Fibroblast of lung (primary cell): Measurements from ENCODE around the gene PGLYRP3. TPM values are rescaled to one million over a fixed set of nuclear protein-coding genes. Genes with fewer than 3 reads are reported as not detected.

Source experiments
- DNase-seq, 2 donors: peaks; one replicate each; pipeline versions ENCODE4 v3.0.0 to v3.0.0-alpha.2; 2010; ENCODE audit warnings: low read depth in 2 of 2
- H2AFZ ChIP-seq: 2 replicates; pipeline ENCODE4 v1.5.1; 2012; ENCODE audit warnings: low read length, control low read depth, inconsistent platforms
- H3K27ac ChIP-seq: 2 replicates; pipeline ENCODE4 v1.5.1; 2011; ENCODE audit warnings: low read length, control low read depth; ENCODE audit not compliant: insufficient read depth
- H3K27me3 ChIP-seq: 2 replicates; pipeline ENCODE4 v1.5.1; 2011; ENCODE audit warnings: mild to moderate bottlenecking, low read length; ENCODE audit not compliant: control insufficient read depth, insufficient read depth
- H3K36me3 ChIP-seq: 2 replicates; pipeline ENCODE4 v1.5.1; 2011; ENCODE audit warnings: low read length; ENCODE audit not compliant: control insufficient read depth, insufficient read depth
- H3K4me1 ChIP-seq: 2 replicates; pipeline ENCODE4 v1.5.1; 2011; ENCODE audit warnings: low read length; ENCODE audit not compliant: control insufficient read depth, insufficient read depth; ENCODE audit errors: extremely low read depth
- H3K4me2 ChIP-seq: 2 replicates; pipeline ENCODE4 v1.5.1; 2011; ENCODE audit warnings: low read length, control low read depth; ENCODE audit not compliant: insufficient read depth; ENCODE audit errors: extremely low read depth
- H3K4me3 ChIP-seq, 4 experiments: fragments of 200-600 bp in 1 of 4; sonication (generic) in 1 of 4; replicated peaks in 1 of 4; 2 replicates each; pipeline ENCODE4 v1.5.1; 2011 to 2016; ENCODE audit warnings: low read length in 4 of 4, low read depth in 3 of 4, mild to moderate bottlenecking in 3 of 4, control low read depth in 2 of 4, inconsistent platforms in 1 of 4, mixed read lengths in 1 of 4; ENCODE audit not compliant: insufficient read depth in 1 of 4; ENCODE audit errors: control extremely low read depth in 1 of 4
- H3K79me2 ChIP-seq: 2 replicates; pipeline ENCODE4 v1.5.1; 2012; ENCODE audit warnings: mild to moderate bottlenecking, low read length, inconsistent platforms; ENCODE audit not compliant: control insufficient read depth, insufficient read depth
- H3K9ac ChIP-seq: 2 replicates; pipeline ENCODE4 v1.5.1; 2011; ENCODE audit warnings: mild to moderate bottlenecking, low read length, control low read depth; ENCODE audit not compliant: insufficient read depth
- H3K9me3 ChIP-seq: 2 replicates; pipeline ENCODE4 v1.5.1; 2012; ENCODE audit warnings: low read depth, low read length; ENCODE audit not compliant: control insufficient read depth, insufficient read depth
- H4K20me1 ChIP-seq: 2 replicates; pipeline ENCODE4 v1.5.1; 2011; ENCODE audit warnings: low read length; ENCODE audit not compliant: control insufficient read depth, insufficient read depth; ENCODE audit errors: extremely low read depth
- EZH2 ChIP-seq: IDR thresholded peaks from 2 replicates; pipeline ENCODE4 v1.5.1; 2012; ENCODE audit warnings: low read length, control low read depth, mild to moderate bottlenecking; ENCODE audit errors: missing control alignments
- polyA plus RNA-seq, 2 donors: library from polyadenylated mRNA; depleted of rRNA in 1 of 2; stranded (reverse) in 1 of 2; unstranded in 1 of 2; fragments of >200 nt; gene quantifications; 2 replicates each; pipeline ENCODE4 v1.2.1, GENCODE V29; 2011 to 2012; ENCODE audit warnings: missing spikeins in 1 of 2
- total RNA-seq: library from RNA; depleted of rRNA; stranded (reverse); fragments of >200 nt; gene quantifications from 2 replicates; pipeline ENCODE4 v1.2.1, GENCODE V29; 2014
- TF ChIP-seq, protein P1 (sequence below), 2 donors: IDR thresholded peaks in 1 of 2; conservative IDR thresholded peaks in 1 of 2; 1 replicate in 1 of 2; 2 replicates in 1 of 2; pipeline ENCODE4 v1.5.1; 2011 to 2012; ENCODE audit warnings: low read length in 2 of 2, control low read depth in 1 of 2, inconsistent platforms in 1 of 2, low read depth in 1 of 2, mild to moderate bottlenecking in 1 of 2

The PGLYRP3 gene
- total and polyA plus RNA-seq, 2 donors (not counting 1 experiment from before 2014, with no cell fraction given): not detected

DNA sequence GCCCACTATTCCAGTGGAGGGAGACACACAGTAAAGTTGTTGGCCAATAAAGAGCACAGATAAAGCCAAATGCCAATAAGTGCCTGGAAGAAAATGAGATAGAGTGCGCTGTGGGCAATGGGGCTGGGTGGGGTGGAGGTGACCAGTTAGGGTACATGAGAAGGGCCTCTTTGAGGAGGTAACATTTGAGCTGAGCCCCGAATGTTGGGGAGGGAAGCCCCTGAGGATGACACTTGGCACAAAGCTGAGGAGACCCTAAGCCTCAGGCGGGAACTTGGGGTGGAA is 45.9 kb upstream of the PGLYRP3 start:
- no peaks in the 10 kb centered on the region for H3K9me3 ChIP-seq
- no peak overlapping the region for H3K4me2 ChIP-seq
- H3K36me3 ChIP-seq: no peaks in the 10 kb centered on the region
- no peak for TF ChIP-seq EZH2
- TF ChIP-seq, protein P1, sequence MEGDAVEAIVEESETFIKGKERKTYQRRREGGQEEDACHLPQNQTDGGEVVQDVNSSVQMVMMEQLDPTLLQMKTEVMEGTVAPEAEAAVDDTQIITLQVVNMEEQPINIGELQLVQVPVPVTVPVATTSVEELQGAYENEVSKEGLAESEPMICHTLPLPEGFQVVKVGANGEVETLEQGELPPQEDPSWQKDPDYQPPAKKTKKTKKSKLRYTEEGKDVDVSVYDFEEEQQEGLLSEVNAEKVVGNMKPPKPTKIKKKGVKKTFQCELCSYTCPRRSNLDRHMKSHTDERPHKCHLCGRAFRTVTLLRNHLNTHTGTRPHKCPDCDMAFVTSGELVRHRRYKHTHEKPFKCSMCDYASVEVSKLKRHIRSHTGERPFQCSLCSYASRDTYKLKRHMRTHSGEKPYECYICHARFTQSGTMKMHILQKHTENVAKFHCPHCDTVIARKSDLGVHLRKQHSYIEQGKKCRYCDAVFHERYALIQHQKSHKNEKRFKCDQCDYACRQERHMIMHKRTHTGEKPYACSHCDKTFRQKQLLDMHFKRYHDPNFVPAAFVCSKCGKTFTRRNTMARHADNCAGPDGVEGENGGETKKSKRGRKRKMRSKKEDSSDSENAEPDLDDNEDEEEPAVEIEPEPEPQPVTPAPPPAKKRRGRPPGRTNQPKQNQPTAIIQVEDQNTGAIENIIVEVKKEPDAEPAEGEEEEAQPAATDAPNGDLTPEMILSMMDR (conservative IDR thresholded peaks at IDR 0.05 in 1 of 2, IDR thresholded peaks at IDR 0.05 in 1 of 2; ENCODE audit: low read depth in 1 of 2, low read length in 2 of 2): no peak
- no peak overlapping the region for H3K27ac ChIP-seq
- H3K27me3 ChIP-seq: peaks cover 2% of the 10 kb centered on the region
- H4K20me1 ChIP-seq: no peaks in the 10 kb centered on the region
- no peaks in the 10 kb centered on the region for H3K4me1 ChIP-seq
- H2AFZ ChIP-seq: no peak overlapping the region
- no peaks in the 10 kb centered on the region for H3K79me2 ChIP-seq
- DNase-seq: no peak
- H3K9ac ChIP-seq: no peak overlapping the region
- H3K4me3 ChIP-seq: no peak overlapping the region

DNA sequence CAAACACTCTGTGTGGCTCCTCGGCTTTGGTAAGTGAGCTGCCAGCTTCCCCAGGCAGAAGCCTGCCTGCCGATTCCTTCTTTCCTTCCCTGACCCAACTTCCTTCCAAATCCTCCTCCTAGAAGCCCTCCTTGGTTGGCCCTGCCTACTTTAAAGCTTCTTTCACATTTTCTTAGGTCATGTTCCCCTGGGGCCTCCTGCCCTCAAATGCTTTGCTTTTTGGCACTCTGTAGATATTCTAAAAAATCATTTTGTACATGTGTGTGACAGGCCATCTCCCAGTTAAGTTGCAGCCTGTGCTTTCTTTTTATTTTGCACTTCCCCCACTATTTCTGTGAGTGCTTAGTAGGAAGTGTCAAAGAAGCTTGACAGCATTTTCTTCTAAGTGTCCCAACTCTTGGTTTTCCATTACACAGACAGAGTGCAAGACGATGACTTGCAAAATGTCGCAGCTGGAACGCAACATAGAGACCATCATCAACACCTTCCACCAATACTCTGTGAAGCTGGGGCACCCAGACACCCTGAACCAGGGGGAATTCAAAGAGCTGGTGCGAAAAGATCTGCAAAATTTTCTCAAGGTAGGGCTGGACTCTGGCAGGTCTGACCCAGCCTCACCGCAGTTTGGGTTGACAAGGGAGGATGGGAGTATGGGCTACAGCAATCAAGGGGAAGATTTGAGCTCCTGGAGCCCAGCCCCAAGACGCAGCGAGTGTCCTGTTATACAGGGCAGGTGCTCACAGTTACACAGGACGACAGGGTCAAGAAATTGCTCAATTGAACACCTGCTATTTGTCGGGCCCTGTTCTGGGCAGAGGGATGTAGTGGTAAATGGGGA is 45.3 kb upstream of the PGLYRP3 start, which contains the start of gene S100A9:
Gene S100A9 (plus strand): TSS at position 2 of the 838 bp plus-strand sequence. CDS start 430 bp downstream, at position 432.
- no peak within 1 kb of the TSS for H3K4me2 ChIP-seq
- no peaks in the 10 kb centered on the region for H4K20me1 ChIP-seq
- no peaks in the 10 kb centered on the region for H3K36me3 ChIP-seq
- no peaks in the 10 kb centered on the region for H3K4me1 ChIP-seq
- H3K79me2 ChIP-seq: no peaks in the 10 kb centered on the region
- H3K27ac ChIP-seq: no peak within 1 kb of the TSS
- DNase-seq: no peak
- no peaks in the 10 kb centered on the region for H3K9me3 ChIP-seq
- no peak within 1 kb of the TSS for H3K9ac ChIP-seq
- H3K4me3 ChIP-seq: no peak within 1 kb of the TSS
- no peak within 1 kb of the TSS for H2AFZ ChIP-seq
- peaks cover 2% of the 10 kb centered on the region for H3K27me3 ChIP-seq
- TF ChIP-seq EZH2: no peak
- TF ChIP-seq, protein P1 (conservative IDR thresholded peaks at IDR 0.05 in 1 of 2, IDR thresholded peaks at IDR 0.05 in 1 of 2; ENCODE audit: low read depth in 1 of 2, low read length in 2 of 2): no peak

DNA sequence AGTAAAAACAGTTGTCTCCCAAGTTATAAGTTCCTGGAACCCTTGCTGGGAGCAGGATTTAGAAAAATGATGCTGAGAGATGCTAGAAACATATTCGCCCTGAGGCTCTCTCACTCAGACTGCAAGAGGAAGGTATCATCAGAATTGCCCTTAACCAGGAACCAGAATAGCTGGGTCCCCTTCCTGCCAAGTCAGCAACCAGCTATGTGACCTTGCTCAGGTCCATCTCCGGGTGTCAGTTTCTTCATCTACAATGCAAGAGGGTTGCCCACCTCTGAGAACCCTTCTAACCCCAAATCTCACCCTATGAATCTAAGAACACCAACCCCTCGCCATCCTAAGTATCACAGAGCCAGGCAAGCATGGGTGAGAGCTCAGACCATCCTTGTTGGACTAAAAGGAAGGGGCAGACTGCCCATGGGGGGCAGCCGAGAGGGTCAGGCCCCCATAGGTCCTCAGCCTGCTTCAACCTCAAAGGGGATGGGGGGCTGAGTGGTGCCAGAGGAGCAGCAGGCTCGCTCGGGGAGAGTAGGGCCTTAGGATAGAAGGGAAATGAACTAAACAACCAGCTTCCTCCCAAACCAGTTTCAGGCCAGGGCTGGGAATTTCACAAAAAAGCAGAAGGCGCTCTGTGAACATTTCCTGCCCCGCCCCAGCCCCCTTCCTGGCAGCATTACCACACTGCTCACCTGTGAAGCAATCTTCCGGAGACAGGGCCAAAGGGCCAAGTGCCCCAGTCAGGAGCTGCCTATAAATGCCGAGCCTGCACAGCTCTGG is 44.5 kb upstream of the PGLYRP3 start:
- Histone ChIP-seq H4K20me1 (no peaks in the 10 kb centered on the region), H3K9me3 (no peaks in the 10 kb centered on the region), H3K9ac (no peak overlapping the region), H3K4me1 (no peaks in the 10 kb centered on the region), H3K27ac (no peak overlapping the region), H3K4me3 (no peak overlapping the region), H3K36me3 (no peaks in the 10 kb centered on the region), H3K4me2 (no peak overlapping the region), H2AFZ (no peak overlapping the region), H3K79me2 (no peaks in the 10 kb centered on the region), H3K27me3 (peaks cover 2% of the 10 kb centered on the region)
- no peak for TF ChIP-seq EZH2
- TF ChIP-seq, protein P1 (conservative IDR thresholded peaks at IDR 0.05 in 1 of 2, IDR thresholded peaks at IDR 0.05 in 1 of 2; ENCODE audit: low read depth in 1 of 2, low read length in 2 of 2): no peak
- no peak for DNase-seq
